Suprapubic skin (tissue), 4 donors: ENCODE data around the gene GHDC. TPM values are rescaled to one million over a fixed set of nuclear protein-coding genes. Genes with fewer than 3 reads are reported as not detected.

Experiments used
- DNase-seq, 2 donors: peaks; one replicate each; pipeline ENCODE4 v3.0.0-alpha.2; 2019; ENCODE audit warnings: low spot score in 2 of 2
- H3K27ac ChIP-seq: fragments of 200-600 bp; sonication (generic); one replicate; pipeline ENCODE4 v1.5.1; 2019
- H3K27me3 ChIP-seq: fragments of 200-600 bp; sonication (generic); one replicate; pipeline ENCODE4 v1.5.1; 2019
- H3K36me3 ChIP-seq: fragments of 200-600 bp; sonication (generic); one replicate; pipeline ENCODE4 v1.5.1; 2019
- H3K4me1 ChIP-seq: fragments of 200-600 bp; sonication (generic); one replicate; pipeline ENCODE4 v1.5.1; 2019
- H3K4me3 ChIP-seq: fragments of 200-600 bp; sonication (generic); one replicate; pipeline ENCODE4 v1.5.1; 2019; ENCODE audit warnings: mild to moderate bottlenecking
- H3K9me3 ChIP-seq: fragments of 200-600 bp; sonication (generic); one replicate; pipeline ENCODE4 v1.5.1; 2019
- CTCF ChIP-seq, 2 donors: fragments of 200-600 bp in 1 of 2; fragments of 450-650 bp in 1 of 2; sonication (generic) in 1 of 2; IDR thresholded peaks; one replicate each; pipeline ENCODE4 v1.5.1; 2016 to 2019; ENCODE audit warnings: antibody characterized with exemption in 2 of 2, mild to moderate bottlenecking in 1 of 2, moderate library complexity in 1 of 2
- EP300 ChIP-seq: sonication (generic); formaldehyde crosslinking; IDR thresholded peaks from one replicate; pipeline ENCODE4 v1.6.1; 2017; ENCODE audit warnings: antibody characterized with exemption
- POLR2A ChIP-seq, 2 donors: fragments of 450-650 bp; IDR thresholded peaks; one replicate each; pipeline ENCODE4 v1.6.1; 2017; ENCODE audit warnings: antibody characterized with exemption in 2 of 2, mild to moderate bottlenecking in 2 of 2, moderate library complexity in 2 of 2
- POLR2AphosphoS5 ChIP-seq, 3 donors: sonication (generic); formaldehyde crosslinking; IDR thresholded peaks; one replicate each; pipeline ENCODE4 v1.6.1; 2017; ENCODE audit warnings: antibody characterized with exemption in 3 of 3
- WGBS: methylation state at CpG from one replicate; pipeline ENCODE4 v1.1.5; 2018; 5-methylcytosine and 5-hydroxymethylcytosine counted together
- total RNA-seq, 4 donors: library from RNA; depleted of rRNA; stranded (reverse); fragments of >200 nt; gene quantifications; one replicate each; pipeline ENCODE4 v1.1.0, GENCODE V29; 2016

GHDC gene
- total RNA-seq, 4 donors from 2014 or later = 14.6 to 22.8 (median 18.7) TPM

DNA sequence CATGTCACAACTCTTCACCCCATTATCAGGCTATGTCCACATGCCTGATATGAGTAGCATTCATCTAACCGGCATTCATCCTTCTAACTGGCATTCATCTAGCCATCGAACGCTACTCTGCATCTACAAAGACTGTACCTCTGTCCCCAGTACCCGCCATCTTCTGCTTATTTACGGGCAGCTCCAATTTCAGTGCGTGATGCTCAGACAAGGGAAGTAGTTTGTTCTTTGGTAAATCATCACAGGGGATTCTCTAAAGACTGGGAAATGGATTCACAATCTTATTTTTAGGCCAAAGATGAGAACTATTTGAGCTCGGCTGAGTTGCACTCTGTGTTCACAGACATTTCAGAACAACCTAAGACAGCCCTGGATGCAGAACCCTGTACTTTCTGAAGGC lies 42.5 kb upstream of the GHDC start:
- DNase-seq = no peak
- 93% methylated on average over 7 of the region's 7 CpGs for WGBS
- H3K4me3 ChIP-seq = no peak overlapping the region
- H3K4me1 ChIP-seq = no peaks in the 10 kb centered on the region
- no peak overlapping the region for H3K27ac ChIP-seq
- H3K27me3 ChIP-seq = no peaks in the 10 kb centered on the region
- no peaks in the 10 kb centered on the region for H3K9me3 ChIP-seq
- no peak for TF ChIP-seq CTCF (IDR thresholded peaks at IDR 0.05)
- TF ChIP-seq POLR2A (IDR thresholded peaks at IDR 0.05) = no peak
- no peak for TF ChIP-seq EP300
- TF ChIP-seq POLR2AphosphoS5 (IDR thresholded peaks at IDR 0.05) = no peak
- H3K36me3 ChIP-seq = no peaks in the 10 kb centered on the region

GRCh38 chr17:42233994-42234393 lies 39.7 kb upstream of the GHDC start:
- DNase-seq = no peak
- no peaks in the 10 kb centered on the region for H3K27me3 ChIP-seq
- no peak for TF ChIP-seq CTCF (IDR thresholded peaks at IDR 0.05)
- no peaks in the 10 kb centered on the region for H3K9me3 ChIP-seq
- peaks cover 2% of the 10 kb centered on the region for H3K36me3 ChIP-seq
- H3K4me3 ChIP-seq = no peak overlapping the region
- H3K27ac ChIP-seq = no peak overlapping the region
- WGBS = 43% methylated on average over 2 of the region's 2 CpGs
- H3K4me1 ChIP-seq = no peaks in the 10 kb centered on the region

GRCh38 chr17:42233156-42233555 lies 38.9 kb upstream of the GHDC start:
- WGBS = 94% methylated on average over 5 of the region's 5 CpGs
- H3K4me3 ChIP-seq = no peak overlapping the region
- peaks cover 10% of the 10 kb centered on the region for H3K36me3 ChIP-seq
- no peaks in the 10 kb centered on the region for H3K9me3 ChIP-seq
- TF ChIP-seq POLR2AphosphoS5 (IDR thresholded peaks at IDR 0.05) (no peak), EP300 (no peak), POLR2A (IDR thresholded peaks at IDR 0.05) (no peak), CTCF (IDR thresholded peaks at IDR 0.05) (no peak)
- DNase-seq = no peak
- no peak overlapping the region for H3K27ac ChIP-seq
- peaks cover 5% of the 10 kb centered on the region for H3K4me1 ChIP-seq
- no peaks in the 10 kb centered on the region for H3K27me3 ChIP-seq

DNA sequence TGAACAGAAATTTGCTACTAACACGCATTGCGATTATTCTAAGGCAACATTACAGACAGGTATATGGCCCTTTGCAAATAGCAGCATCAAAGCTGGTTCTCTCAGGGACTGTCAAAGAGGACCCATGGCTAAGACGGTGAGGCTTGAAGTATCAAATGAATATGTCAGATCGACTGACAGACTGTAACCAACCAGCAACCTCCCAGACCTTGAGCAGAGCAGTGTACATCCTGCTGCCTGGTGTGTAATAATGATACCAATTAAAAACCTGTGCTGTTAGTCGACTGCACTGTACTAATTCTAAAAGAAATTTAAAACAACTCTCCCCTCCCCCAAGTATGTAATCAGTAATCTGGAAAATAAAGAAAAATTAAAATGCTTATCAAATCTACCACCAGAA lies 35.9 kb upstream of the GHDC start:
- no peaks in the 10 kb centered on the region for H3K27me3 ChIP-seq
- TF ChIP-seq EP300 = no peak
- DNase-seq = no peak
- H3K27ac ChIP-seq = no peak overlapping the region
- H3K4me1 ChIP-seq = peaks cover 12% of the 10 kb centered on the region
- peaks cover 18% of the 10 kb centered on the region for H3K36me3 ChIP-seq
- no peak overlapping the region for H3K4me3 ChIP-seq
- 89% methylated on average over 5 of the region's 5 CpGs for WGBS
- no peaks in the 10 kb centered on the region for H3K9me3 ChIP-seq

GRCh38 chr17:42227849-42228700 lies 33.8 kb upstream of the GHDC start:
- no peaks in the 10 kb centered on the region for H3K27me3 ChIP-seq
- DNase-seq = no peak

More at GRCh38 chr17:42227849-42228700, 33.8 kb upstream of the GHDC start:
- Histone ChIP-seq H3K4me3 (no peak overlapping the region), H3K36me3 (peaks cover 36% of the 10 kb centered on the region), H3K4me1 (peaks cover 12% of the 10 kb centered on the region), H3K27ac (no peak overlapping the region), H3K9me3 (no peaks in the 10 kb centered on the region)
- TF ChIP-seq POLR2A (IDR thresholded peaks at IDR 0.05) (no peak), EP300 (no peak), POLR2AphosphoS5 (IDR thresholded peaks at IDR 0.05) (no peak), CTCF (IDR thresholded peaks at IDR 0.05) (no peak)
- 71% methylated on average over 11 of the region's 11 CpGs for WGBS
